Stimulated activated memory B cell treated with anti-CD40 and anti-IgM and Interleukin-4, amounts not matched to agents 10 μg/mL and 1 μg/mL and 100 μg/mL, for 72 hours (primary cell): ENCODE results near the gene RYK.
A peak's percentile ranks its signal among the peaks of the same experiment; 100 is the strongest.
"Not testable (repeated sequence)": the region's sequence is repeated elsewhere in the genome, so short reads cannot be mapped to it uniquely, and the experiment has no call there.

Source experiments
- ATAC-seq: fragments of 150-1000 bp; cut with Tn5 transposase; 2 replicates; pipeline ENCODE4 v1.10.0; 2021
- H3K27ac Mint-ChIP-seq: one replicate; pipeline ENCODE4 v1.8.0; 2022; ENCODE audit warnings: mild to moderate bottlenecking, mixed read lengths
- H3K27me3 Mint-ChIP-seq: one replicate; pipeline ENCODE4 v1.8.0; 2022; ENCODE audit warnings: mixed read lengths
- H3K36me3 Mint-ChIP-seq: one replicate; pipeline ENCODE4 v1.8.0; 2022; ENCODE audit warnings: mixed read lengths
- H3K4me1 Mint-ChIP-seq: one replicate; pipeline ENCODE4 v1.8.0; 2022; ENCODE audit warnings: mixed read lengths
- H3K4me3 Mint-ChIP-seq: one replicate; pipeline ENCODE4 v1.8.0; 2022; ENCODE audit warnings: mild to moderate bottlenecking, moderate library complexity, mixed read lengths
- H3K9me3 Mint-ChIP-seq: one replicate; pipeline ENCODE4 v1.8.0; 2022; ENCODE audit warnings: mixed read lengths

RYK gene

GRCh38 chr3:134212967-134213665 is 37.5 kb downstream of the RYK start:
- Mint-ChIP-seq H3K4me1 (peaks cover 29% of the 10 kb centered on the region), H3K27ac (no peak overlapping the region), H3K27me3 (no peaks in the 10 kb centered on the region), H3K9me3 (no peaks in the 10 kb centered on the region), H3K4me3 (no peak overlapping the region), H3K36me3 (peaks cover 25% of the 10 kb centered on the region)
- peak; percentile 83 for ATAC-seq

DNA sequence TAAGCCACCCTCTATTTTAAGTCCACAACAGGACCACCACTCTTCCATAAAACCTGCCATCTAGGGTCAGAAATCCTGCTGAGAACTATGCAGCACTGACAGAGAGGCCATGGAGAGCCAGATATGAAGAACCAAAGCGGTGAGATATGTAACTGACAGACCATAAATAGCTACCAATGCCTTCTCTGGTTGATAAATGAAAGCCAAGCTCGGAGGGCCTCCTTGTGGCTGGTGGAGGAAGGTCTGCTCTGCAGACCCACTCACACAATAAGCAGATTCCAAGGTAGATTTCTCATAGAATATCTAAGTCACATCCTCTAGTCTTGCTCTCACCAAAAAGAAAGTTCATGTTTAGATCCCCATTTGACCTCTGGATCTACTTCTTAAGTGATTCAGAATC is 38.9 kb downstream of the RYK start:
- H3K27me3 Mint-ChIP-seq: no peaks in the 10 kb centered on the region
- H3K27ac Mint-ChIP-seq: no peak overlapping the region
- ATAC-seq: no peak
- peaks cover 29% of the 10 kb centered on the region for H3K4me1 Mint-ChIP-seq
- peaks cover 19% of the 10 kb centered on the region for H3K36me3 Mint-ChIP-seq
- no peaks in the 10 kb centered on the region for H3K9me3 Mint-ChIP-seq
- H3K4me3 Mint-ChIP-seq: no peak overlapping the region

DNA sequence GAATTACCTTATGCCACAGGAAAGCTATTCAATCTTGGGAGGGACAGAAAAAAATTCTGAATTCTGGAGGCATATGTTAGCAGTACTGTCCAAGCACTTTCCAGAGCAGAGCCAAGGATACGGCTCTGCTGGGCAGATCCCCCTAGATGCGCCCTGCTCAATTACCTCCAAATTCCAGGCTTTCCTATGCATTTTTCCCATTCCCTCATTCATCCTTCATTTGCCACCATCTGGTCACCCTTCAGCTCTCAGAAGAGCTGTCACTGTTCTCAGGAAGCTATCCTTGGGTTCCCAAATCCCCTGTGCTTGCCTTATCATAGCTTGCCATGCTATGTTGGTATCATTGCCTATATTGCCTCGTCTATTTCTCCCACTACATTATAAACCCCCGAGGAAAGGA is 45.2 kb downstream of the RYK start:
- no peaks in the 10 kb centered on the region for H3K4me1 Mint-ChIP-seq

DNA sequence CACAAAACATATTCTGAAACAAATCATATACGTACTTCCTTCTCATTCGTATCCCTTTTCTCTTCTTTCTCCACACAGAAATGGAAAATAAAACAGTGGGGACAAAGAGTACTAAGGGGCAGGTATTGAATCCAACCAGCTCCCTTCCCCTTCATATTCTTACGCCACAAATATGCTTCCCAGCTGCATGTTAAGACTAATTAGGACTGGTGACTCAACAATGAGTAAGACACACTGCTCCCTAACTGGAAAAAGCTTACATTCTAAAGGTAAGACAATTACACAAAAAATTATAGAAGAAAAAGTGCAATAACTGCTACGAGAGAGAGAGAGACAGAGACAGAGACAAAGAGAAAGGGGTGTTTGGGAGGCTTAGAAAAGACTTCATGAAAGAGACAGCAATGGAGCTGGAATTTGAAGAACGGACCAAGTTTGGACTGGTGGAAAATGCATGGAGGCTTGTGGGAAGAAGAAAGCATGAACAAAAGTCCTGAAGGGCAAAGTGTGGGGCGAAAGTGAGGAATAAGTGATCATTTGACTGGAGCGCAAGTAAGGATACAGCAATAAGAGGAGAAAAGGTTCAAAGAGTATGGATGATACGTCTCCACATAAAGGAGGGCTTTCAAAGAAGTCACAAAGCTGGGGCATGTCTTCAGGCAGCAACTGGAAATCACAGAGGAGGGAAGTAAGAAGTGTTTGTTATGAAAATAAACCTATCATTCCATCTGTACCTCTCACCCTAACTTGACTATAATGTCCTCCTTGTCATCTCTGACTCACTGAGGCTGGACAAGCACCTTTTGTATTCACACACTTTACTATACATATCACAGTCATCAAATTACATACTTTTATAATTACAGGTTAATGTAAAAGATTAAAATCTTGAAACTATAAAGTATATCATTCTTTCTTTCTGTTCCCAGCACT is 49.2 kb downstream of the RYK start:
- no peak for ATAC-seq
- Mint-ChIP-seq H3K4me3 (no peak overlapping the region), H3K36me3 (peaks cover 51% of the 10 kb centered on the region), H3K9me3 (peaks cover 3% of the 10 kb centered on the region), H3K4me1 (no peaks in the 10 kb centered on the region), H3K27me3 (no peaks in the 10 kb centered on the region), H3K27ac (no peak overlapping the region)

More for the DNA sequence above, 45.2 kb downstream of the RYK start:
- Mint-ChIP-seq H3K4me3 (no peak overlapping the region), H3K36me3 (peaks cover 44% of the 10 kb centered on the region), H3K9me3 (peaks cover 3% of the 10 kb centered on the region), H3K27ac (no peak overlapping the region), H3K27me3 (no peaks in the 10 kb centered on the region)
- no peak for ATAC-seq

- not testable (repeated sequence) for H3K27me3 Mint-ChIP-seq, H3K27ac Mint-ChIP-seq
Measured at GRCh38 chr3:134199880-134200279, 50.8 kb downstream of the RYK start.

DNA sequence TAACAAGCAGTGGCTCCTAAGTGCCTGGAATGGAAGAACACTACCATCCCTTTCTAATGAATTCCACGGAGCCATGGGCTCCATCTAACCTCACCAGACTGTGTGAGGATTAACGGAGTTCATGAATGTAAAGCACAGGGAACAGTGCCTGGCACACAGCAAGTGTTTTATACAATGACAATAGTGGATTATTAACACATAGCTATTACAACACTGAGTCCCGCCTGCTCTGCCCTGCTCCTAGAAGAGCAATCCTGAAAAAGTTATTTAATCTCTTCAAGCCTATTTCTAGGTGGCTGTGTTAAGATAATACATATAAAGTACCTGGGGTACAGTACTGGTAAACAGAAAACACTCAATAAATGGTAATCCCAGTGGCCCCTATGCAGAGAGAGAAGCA is 51.4 kb downstream of the RYK start:
- H3K36me3 Mint-ChIP-seq: peaks cover 47% of the 10 kb centered on the region
- no peaks in the 10 kb centered on the region for H3K4me1 Mint-ChIP-seq
- H3K27ac Mint-ChIP-seq: no peak overlapping the region

More at GRCh38 chr3:134199880-134200279, 50.8 kb downstream of the RYK start:
- not testable (repeated sequence) for H3K4me1 Mint-ChIP-seq, ATAC-seq, H3K4me3 Mint-ChIP-seq, H3K9me3 Mint-ChIP-seq
- peaks cover 46% of the 10 kb centered on the region for H3K36me3 Mint-ChIP-seq

GRCh38 chr3:134198414-134198813 is 52.2 kb downstream of the RYK start:
- Mint-ChIP-seq H3K9me3 (peaks cover 3% of the 10 kb centered on the region), H3K36me3 (peaks cover 47% of the 10 kb centered on the region), H3K27ac (no peak overlapping the region), H3K4me3 (no peak overlapping the region), H3K4me1 (no peaks in the 10 kb centered on the region), H3K27me3 (no peaks in the 10 kb centered on the region)
- no peak for ATAC-seq

More for the DNA sequence above, 51.4 kb downstream of the RYK start:
- Mint-ChIP-seq H3K4me3 (no peak overlapping the region), H3K27me3 (no peaks in the 10 kb centered on the region), H3K9me3 (peaks cover 3% of the 10 kb centered on the region)
- no peak for ATAC-seq

GRCh38 chr3:134197681-134198261 is 52.9 kb downstream of the RYK start:
- H3K4me1 Mint-ChIP-seq: no peaks in the 10 kb centered on the region
- peak; percentile 60 for ATAC-seq
- no peaks in the 10 kb centered on the region for H3K27me3 Mint-ChIP-seq
- H3K27ac Mint-ChIP-seq: no peak overlapping the region
- peaks cover 3% of the 10 kb centered on the region for H3K9me3 Mint-ChIP-seq
- H3K36me3 Mint-ChIP-seq: peaks cover 47% of the 10 kb centered on the region
- no peak overlapping the region for H3K4me3 Mint-ChIP-seq

GRCh38 chr3:134194247-134194646 is 56.4 kb downstream of the RYK start:
- Mint-ChIP-seq H3K9me3 (no peaks in the 10 kb centered on the region), H3K27me3 (no peaks in the 10 kb centered on the region), H3K36me3 (peaks cover 38% of the 10 kb centered on the region), H3K4me1 (no peaks in the 10 kb centered on the region), H3K27ac (no peak overlapping the region), H3K4me3 (no peak overlapping the region)
- no peak for ATAC-seq

DNA sequence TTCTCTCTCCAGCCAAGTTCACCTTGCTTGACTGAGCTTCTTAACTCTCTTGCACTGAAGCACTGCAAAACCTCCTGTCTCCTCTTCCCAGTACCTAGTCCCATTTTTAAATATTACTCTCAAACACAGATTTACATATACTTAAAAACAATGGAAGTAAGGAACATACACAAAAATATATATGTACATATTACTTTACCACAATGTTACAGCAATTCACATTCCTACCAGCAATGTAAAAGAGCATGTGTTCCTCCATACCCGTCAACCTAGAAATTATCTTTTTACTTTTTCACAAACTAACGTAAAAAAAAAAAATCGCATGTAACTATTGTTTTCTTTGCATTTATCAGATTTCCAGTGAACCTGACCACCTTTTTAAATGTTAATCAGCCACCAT is 60.4 kb downstream of the RYK start:
- no peak overlapping the region for H3K27ac Mint-ChIP-seq
- peaks cover 43% of the 10 kb centered on the region for H3K36me3 Mint-ChIP-seq
- H3K4me3 Mint-ChIP-seq: no peak overlapping the region
- no peaks in the 10 kb centered on the region for H3K4me1 Mint-ChIP-seq
- no peak for ATAC-seq
- no peaks in the 10 kb centered on the region for H3K27me3 Mint-ChIP-seq
- no peaks in the 10 kb centered on the region for H3K9me3 Mint-ChIP-seq

DNA sequence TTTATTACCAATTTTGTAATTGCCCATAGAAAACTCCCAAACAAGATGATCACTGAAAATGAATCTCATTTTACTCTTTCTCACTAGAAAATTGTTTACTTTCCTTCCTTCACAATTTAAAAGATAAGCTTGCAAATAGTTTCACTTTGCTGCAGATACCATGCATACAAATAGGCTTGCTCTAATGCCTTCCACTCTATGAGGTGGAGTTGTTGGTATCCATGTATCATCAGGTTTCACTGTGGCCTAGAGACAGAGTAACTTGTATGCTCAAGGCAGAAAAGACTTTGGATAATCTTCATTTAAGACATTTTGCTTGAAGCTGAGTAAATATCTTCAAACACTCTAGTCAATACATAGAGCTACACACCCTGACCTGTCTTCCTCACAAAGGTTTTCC is 60.8 kb downstream of the RYK start:
- Mint-ChIP-seq H3K9me3 (no peaks in the 10 kb centered on the region), H3K4me3 (no peak overlapping the region), H3K27ac (no peak overlapping the region), H3K36me3 (peaks cover 39% of the 10 kb centered on the region), H3K27me3 (no peaks in the 10 kb centered on the region), H3K4me1 (no peaks in the 10 kb centered on the region)
- ATAC-seq: no peak

DNA sequence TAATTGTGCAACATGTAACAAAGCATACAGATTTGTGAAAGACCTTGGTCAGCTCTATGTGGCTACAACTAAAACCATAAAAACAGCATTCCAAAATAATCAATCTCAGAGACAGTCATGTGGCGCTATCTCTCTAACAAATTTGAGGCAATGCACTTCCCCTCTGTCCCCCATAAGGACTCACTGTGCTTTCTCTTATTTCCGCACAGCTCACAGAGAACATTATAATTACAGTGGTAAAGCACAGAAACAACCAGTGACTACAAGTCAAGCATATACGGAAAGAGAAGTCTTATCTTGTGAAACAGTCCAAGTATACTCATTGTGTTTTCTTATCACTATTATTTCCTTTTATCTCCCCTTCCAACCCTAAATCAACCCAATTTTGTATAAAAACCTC is 64.3 kb downstream of the RYK start:
- H3K4me1 Mint-ChIP-seq: no peaks in the 10 kb centered on the region
- no peaks in the 10 kb centered on the region for H3K27me3 Mint-ChIP-seq
- H3K27ac Mint-ChIP-seq: no peak overlapping the region
- no peak overlapping the region for H3K4me3 Mint-ChIP-seq
- peaks cover 29% of the 10 kb centered on the region for H3K36me3 Mint-ChIP-seq
- no peaks in the 10 kb centered on the region for H3K9me3 Mint-ChIP-seq
- no peak for ATAC-seq

DNA sequence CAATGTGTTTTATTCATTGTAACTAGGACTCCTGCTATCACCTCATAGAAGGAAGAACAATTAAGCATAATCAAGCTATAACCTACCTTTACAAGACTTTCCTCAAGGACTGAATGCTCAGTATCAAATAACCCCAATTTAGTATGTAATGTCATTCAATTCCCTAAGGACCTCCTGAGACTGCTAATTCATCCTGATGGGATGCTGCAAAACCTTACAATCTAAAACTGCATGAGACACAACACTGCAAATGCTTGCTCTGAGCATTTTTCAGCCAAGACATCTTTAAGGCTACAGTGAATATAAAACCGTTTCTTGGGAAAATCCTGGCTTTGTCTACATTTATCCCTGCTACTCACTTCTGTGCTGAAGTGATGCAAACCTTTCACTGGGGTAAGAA is 69.9 kb downstream of the RYK start:
- Mint-ChIP-seq H3K9me3 (no peaks in the 10 kb centered on the region), H3K27ac (no peak overlapping the region), H3K4me1 (no peaks in the 10 kb centered on the region), H3K36me3 (peaks cover 52% of the 10 kb centered on the region), H3K27me3 (no peaks in the 10 kb centered on the region), H3K4me3 (no peak overlapping the region)
- no peak for ATAC-seq

DNA sequence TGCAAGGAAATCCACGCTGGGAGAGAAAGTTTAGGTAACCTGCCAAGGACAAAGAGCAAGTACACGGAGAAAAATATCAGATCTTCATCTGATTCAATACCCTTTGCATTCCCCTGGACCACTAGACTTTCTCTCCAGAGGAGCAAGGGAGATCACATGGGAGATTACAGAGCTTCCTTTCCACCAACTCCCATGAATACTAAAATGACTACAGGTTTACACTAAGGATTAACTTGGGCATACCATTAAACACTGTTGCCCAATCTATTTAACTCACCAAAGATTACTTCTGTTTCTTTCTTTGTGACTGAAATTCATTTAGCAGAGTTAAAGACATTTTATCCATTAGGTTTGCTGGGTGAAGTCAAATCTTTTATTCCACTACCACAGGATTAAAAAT is 71.2 kb downstream of the RYK start:
- Mint-ChIP-seq H3K9me3 (no peaks in the 10 kb centered on the region), H3K4me1 (no peaks in the 10 kb centered on the region), H3K27me3 (no peaks in the 10 kb centered on the region), H3K36me3 (peaks cover 58% of the 10 kb centered on the region), H3K4me3 (no peak overlapping the region), H3K27ac (no peak overlapping the region)
- no peak for ATAC-seq

DNA sequence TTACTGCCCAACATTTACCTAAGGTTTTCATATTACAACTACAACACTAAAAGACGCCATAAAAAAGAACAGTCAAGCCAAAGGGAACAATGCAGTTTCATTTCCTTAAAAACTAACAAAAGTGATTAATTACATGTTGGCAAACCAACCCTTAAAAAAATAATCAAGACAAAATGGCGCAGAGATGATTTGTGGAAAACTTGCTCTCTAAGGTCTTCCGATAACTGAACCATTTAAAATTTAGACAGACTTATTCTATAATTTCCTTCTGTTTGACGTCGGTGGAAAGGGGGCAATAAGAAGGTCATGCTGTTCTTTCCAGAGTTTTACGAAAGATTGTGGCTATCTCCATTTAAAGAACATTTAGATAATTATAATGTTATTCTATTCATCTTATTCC is 87.6 kb downstream of the RYK start:
- H3K4me3 Mint-ChIP-seq: no peak overlapping the region

More for the DNA sequence above, 87.6 kb downstream of the RYK start:
- Mint-ChIP-seq H3K27me3 (no peaks in the 10 kb centered on the region), H3K9me3 (no peaks in the 10 kb centered on the region), H3K36me3 (peaks cover 72% of the 10 kb centered on the region), H3K27ac (no peak overlapping the region), H3K4me1 (no peaks in the 10 kb centered on the region)
- no peak for ATAC-seq
